ENCODE data around the gene C1orf210.

DNA sequence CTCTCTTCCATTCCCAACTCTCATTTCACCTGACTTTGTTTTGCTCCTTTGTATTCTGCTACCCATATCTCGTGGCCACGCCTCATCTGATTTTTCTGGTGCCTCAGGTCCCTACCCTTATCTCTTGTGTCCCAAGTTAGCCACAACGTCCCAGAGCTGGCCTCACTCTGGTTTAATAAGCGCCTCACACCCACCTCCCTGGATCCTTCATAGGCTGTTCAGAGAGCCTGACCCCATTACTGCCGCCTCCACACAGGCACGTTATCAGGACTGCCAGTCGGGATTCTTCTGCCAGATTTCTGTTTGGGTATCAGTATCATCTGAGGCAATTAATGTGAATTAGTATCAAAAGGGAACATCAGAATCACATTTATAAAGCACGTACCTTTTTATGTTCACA lies 50.3 kb downstream of the C1orf210 start:
- TF ChIP-seq, protein P1, sequence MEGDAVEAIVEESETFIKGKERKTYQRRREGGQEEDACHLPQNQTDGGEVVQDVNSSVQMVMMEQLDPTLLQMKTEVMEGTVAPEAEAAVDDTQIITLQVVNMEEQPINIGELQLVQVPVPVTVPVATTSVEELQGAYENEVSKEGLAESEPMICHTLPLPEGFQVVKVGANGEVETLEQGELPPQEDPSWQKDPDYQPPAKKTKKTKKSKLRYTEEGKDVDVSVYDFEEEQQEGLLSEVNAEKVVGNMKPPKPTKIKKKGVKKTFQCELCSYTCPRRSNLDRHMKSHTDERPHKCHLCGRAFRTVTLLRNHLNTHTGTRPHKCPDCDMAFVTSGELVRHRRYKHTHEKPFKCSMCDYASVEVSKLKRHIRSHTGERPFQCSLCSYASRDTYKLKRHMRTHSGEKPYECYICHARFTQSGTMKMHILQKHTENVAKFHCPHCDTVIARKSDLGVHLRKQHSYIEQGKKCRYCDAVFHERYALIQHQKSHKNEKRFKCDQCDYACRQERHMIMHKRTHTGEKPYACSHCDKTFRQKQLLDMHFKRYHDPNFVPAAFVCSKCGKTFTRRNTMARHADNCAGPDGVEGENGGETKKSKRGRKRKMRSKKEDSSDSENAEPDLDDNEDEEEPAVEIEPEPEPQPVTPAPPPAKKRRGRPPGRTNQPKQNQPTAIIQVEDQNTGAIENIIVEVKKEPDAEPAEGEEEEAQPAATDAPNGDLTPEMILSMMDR (IDR thresholded peaks at IDR 0.05), result no peak
- TF ChIP-seq POLR2A (IDR thresholded peaks at IDR 0.05), result no peak
